Ramos (cell line): ENCODE measurements around the gene FRMD6.

ENCODE experiments used
- in situ Hi-C: fragments of 300-500 bp; cut with MboI; formaldehyde crosslinking; loops from one replicate; pipeline ENCODE4 v1.14.3; 2022; ENCODE audit warnings: low sequenced_read_pairs; ENCODE audit not compliant: unreplicated experiment

The FRMD6 gene

DNA sequence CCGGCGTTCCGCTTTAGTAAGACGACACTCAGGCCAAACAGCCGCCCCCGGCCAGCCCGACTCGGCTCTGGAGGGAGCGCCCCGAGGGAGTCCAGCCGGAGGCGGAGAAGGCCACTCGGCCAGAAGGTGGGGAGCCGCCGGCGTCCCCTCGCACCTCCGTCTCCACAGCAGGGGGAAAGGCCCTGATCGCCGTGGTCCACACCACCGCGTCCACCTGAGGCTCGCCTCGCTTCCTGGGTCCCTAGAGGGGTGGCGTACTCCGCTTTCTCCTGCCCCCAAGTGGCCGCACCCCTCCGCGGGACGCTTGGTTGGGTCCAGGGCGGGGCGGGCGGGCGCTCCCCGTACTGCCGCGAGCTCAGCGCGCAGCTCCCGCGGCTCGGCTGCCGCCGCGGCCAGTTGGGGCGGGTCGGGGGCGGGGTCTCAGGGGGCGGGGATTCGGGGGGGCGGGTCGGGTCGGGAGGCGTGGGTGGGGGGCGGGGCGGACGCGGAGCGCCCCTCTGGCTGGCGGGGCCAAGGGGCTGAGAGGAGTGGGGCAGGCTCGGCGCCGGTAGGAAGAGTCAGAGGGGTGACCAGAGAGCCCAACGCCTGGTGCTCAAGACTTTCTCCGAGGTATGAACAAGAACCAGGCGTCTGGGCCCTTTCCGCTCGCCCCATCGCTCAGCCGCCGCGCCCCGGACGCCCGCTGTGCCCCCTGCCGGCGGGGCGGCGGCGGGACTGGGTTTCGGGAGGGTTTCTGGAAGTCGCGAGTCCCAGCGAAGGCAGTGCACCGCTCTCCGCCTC is at the start of gene FRMD6:
FRMD6 (plus strand) TSS at position 523 of the 780 bp plus-strand sequence. CDS start 37,927 bp downstream, outside the sequence.
- in situ Hi-C loops: no loop called here

DNA sequence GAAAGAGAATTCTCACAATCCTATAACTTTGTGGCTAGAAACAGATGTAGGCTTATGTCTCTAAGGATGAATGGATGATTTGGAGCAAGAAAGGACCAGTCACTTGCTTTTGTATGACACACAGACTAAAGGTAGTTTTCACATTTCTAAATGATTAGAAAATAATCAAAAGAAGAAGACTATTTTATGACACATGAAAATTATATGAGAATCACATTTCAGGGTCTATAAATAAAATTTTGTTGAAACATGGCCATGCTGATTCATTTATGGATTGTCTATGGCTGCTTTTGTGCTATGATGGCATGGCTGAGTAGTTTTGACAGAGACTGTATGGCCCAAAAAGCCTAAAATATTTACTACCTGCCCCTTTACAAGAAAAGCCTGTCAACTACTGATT is 49.4 kb upstream of the FRMD6 start:
- in situ Hi-C loops: no loop called here

DNA sequence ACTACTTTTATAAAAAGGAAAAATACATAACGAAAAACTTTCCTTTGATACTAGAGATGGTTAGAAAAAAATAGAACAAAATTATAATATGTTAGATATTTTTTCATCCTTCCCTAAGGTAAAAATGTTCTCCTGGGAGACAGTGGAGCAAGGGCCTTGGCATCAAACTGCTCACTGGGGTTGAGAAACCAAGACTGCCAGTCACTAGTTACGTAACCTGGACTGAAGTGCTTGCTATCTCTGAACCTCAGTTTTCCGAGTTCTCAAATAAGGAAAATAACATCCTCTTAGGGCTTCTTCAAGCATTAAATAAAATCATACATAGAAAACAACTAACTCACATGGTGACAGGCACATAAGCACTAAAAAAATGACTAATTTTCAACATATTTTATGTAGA is 48.2 kb upstream of the FRMD6 start:
- in situ Hi-C loops: no loop called here

DNA sequence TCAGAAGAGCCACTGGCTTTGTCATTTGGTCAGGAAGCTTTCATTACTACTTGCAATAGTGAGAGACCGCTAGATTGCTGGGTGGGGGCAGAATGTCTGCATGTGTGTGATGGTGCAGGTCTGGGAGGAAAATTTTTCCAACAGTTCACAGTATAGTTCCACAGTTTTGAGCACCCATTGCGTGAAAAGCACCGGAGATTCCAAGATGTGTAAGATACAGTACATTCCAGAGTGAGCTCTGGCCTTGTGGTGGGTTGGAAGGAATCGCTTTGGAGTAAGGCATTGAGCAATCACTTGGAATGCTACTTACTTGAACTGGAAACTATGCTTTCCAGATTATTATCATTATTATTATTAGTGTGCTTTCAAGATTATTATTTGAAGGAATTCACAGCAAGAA is 47.6 kb upstream of the FRMD6 start:
- in situ Hi-C loops: no loop called here

DNA sequence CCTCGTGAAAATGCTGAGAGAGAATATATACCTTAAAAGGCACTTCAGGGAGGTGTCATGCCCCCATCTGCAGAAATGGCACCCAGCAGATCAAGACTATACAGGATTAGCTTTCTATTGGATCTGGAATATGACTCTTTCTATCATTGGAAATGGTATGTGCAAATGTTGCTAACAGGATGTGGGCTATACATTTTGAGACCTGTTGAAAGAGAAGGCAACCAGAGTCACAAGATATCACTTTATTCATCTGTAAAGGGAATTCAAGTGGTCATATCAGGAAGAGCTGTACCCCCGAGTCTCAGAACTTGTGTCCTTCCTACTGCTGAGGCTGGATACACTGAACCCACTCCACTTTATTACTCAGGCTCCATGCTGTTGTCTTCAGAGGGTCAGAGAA is 46.1 kb upstream of the FRMD6 start:
- in situ Hi-C loops: no loop called here

DNA sequence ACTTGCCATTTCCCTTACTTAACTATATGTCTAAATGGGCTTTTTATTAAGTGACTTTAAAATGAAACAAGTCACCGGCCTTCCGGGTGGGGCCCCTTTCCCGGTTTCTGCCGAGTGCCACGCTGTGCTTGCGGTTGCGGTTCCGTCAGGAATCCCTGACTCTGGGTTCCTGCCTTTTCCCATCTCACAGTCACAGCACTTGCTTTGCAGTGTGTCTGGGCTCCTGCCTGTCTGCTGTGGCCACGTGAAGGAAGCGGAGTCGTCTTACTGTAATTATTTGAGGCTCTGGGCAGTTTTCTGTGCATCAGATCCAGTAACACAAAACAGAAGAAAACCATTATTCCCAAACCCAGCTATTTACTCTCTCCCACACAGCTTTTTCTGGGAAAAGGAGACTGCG is 44.0 kb upstream of the FRMD6 start:
- in situ Hi-C loops: no loop called here

DNA sequence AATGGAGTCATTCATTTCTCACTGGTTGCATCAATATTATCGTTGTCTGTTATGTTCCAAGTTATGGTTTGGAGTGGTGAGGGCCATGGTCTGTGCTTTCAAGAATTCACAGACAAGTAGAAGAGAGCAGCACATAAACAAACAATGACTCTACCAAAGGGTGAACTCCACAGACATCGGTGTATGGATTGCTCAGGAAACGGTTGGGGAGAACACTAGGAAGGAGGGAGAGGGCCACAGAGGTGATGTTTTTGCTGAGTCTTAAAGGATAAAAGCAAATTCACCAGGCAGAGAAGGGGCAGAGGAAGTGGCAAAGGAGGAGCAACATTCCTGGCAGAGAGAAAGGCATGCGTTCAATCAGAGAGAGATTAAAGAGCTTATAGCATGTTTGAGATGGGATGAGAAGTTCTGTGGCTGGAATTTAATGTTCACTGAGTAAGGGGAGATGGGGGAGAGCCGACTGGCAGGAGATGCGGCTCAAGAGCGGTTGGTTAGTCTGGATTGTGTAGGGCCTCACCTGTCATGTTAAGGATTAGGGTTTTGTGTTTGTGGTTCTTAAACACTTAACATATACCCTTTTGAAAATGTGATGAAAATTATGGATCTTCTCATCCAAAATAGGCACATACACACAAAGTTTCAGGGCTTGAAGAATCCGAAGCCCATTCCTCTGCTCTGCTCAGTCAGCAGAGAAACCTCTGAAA is 42.3 kb upstream of the FRMD6 start:
- in situ Hi-C loops: no loop called here

DNA sequence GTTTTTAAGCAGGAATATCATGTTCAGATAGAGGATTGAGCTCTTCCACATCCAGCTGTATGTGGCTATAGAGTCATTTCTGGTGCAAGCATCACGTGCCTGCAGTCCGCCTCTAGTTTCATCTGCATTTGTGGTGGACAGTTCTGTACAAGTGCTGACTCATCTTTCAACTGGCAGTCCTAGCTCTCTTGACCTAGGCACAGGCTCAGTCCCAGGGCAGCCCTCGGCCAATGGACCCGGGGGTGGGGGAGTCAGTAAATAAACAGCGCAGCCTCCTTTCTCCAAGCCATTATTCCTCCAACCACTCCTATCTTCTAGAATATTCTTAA is 41.8 kb upstream of the FRMD6 start:
- in situ Hi-C loops: no loop called here

DNA sequence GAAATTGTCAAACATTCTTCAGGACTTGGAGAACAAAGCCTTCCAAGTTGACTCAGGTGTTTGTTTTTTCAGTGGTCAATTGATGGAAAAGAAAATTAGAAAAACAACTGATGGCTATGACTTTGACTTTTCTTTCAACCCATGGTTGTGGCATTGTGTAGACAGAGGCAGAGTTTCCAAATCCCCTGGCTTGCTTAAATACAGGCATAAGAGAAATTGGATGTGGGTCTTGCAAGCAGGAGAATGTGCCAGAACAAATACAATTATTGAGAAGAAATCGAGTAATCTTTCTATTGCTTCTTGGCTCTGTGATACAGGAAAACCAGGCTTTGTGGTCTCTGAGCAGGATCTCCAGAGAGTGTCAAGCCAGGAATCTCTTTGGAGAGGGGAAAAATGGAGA is 40.9 kb upstream of the FRMD6 start:
- in situ Hi-C loops: no loop called here

DNA sequence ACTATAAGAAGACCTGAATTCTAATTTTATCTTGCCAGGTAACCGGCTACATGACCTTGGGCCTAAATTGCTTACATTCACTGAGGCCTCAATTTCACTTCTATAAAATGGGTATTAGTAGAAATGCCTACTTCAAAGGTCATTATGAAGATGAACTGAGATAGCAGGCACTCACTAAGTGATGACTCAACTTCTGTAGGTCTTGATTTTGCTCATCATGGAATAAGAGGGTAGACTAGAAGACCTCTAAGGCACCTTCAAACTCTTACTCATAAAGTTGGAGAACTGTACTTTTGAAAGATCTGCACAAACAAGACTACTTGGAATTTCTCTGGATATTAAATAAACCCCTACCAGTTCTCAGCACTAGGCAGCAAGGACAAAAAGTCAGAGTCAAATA is 39.3 kb upstream of the FRMD6 start:
- in situ Hi-C loops: no loop called here

DNA sequence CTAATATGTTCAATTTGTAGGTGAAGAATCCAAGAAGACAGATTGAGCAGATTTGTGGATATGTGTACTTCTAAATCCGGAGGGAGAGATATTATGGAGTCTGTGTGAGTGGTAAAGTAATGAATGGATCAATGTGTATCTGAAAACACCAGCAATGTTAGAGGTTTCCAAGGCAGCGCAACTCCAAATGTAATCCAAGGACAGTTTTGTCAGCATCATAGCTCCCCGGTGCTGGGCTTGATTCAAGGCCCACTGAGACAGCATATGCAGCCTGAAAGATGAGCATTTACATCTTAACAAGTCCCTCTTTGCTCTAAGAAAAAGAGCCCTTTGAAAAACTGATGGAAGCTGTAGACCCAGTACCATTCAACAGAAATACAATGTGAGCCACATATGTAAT is 38.3 kb upstream of the FRMD6 start:
- in situ Hi-C loops: no loop called here

DNA sequence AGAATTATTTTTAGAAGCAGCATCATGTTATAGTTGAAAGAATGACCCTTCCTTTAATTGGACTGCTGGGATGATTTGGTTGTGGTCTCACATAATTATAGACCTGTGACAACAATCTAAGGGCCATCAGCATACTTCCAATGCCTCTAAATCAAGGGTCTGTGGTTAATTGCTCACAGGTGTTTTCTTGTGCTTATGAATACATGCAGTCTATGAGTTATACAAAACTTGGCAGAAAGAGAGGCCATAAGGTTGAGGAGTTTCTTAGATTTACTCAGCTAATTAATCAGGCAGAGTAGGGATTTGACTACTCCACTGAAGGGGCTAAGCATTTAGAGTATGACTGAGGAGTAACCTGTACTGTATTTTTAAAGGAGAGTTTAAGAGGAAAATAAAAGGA is 37.0 kb upstream of the FRMD6 start:
- in situ Hi-C loops: no loop called here

DNA sequence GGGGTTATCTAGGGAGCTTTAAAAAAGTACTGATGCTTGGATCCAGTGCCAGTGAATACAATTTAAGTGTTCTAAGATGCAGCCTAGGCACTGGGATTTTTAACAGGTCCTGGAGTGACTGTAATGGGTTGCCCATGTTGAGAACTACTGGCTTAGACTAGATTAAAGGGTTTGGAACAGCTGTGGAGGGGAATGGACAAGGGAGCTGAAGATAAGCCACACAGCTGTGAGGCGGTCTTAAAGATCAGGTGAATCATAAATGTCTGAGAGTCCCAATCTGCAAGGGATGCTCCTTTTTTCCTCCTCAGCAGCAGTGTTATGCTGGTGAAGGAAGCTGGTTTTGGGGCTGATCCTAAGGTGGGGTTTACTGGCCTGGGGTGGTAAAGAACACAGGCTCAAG is 35.5 kb upstream of the FRMD6 start:
- in situ Hi-C loops: no loop called here

DNA sequence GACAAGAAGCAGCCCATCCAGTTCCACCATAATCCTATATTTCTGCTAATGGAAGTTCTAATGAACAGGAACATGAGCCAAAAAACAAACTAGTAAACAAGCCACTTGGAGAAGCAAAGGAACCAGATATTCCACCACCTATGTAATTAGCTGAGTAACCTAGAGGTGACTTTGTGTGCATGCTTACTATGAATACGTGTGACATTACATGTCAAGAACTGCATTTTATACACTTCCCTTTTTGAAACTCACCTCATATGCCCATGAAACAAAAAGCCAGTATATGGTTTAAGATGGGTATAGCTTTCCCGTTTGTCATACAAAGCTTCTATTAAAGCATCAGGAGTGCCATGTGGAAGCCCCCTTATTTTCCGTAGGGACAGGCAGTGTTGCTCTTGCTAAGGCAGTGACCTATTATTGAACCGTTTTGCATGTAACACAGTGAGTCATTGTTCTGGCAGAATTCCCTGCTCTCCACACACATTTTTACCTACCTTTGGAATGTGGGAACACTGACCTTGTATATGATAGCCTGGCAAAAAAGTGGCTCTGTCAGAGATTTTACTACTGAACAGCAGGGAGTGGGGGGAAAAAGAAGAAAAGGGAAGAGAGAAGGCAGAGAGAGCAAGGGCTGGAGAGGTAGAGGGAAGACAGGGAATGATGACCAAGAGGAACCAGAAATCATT is 34.8 kb upstream of the FRMD6 start:
- in situ Hi-C loops: no loop called here

DNA sequence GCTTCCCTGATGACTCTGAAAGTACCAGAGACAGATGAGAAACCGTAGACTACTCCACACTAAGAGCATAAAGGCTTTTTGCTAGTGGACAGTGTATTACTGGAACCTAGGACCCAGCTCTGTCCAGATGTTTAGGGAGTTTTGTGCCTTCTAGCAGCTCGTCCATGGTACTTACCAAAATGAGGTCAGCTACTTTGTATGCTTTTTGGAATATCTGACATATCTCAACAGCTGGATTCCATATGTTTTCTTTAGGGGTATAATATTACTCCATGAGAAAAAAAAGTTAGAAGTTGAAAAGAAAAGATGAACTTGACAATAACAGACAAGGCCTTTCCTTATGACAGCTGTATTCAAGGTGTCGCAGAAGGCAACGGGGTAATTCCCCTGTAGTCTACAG is 32.1 kb upstream of the FRMD6 start:
- in situ Hi-C loops: no loop called here

DNA sequence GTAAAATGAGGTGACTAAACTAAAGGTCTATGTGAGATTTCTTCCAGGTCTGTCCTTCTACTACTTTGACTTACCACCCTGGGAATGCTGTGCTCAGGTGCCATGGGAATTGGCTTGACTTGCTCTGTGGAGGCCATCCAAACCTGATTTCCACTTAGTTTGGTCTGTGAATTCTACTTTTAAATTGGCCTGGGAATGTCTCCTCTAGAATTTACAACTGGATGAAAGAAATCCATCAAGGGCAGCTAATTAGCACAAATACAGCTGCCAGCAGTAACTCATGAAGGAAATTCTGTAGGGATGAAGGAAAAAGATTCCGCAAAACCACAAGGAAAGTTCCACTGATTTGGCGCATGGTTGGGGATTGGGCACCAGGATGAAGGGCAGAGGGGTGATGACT is 31.7 kb upstream of the FRMD6 start:
- in situ Hi-C loops: no loop called here

DNA sequence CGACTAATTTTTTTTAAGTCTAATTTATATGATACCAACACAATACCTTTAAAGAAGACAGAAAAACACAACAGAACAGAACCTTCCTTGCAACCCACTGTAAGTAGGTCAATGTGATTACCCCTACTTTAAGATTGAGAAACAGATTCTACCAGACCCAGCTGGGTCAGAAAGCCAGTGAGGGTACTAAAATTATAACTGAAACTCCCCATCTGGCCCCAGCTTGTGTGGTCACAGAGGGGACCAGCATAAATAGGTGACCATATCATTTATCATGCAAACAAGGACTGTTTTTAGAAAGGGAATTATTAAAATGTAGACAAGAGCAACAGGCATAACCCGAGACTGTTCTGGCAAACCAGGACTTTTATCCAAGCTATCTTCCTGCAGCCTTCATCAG is 30.1 kb upstream of the FRMD6 start:
- in situ Hi-C loops: no loop called here

DNA sequence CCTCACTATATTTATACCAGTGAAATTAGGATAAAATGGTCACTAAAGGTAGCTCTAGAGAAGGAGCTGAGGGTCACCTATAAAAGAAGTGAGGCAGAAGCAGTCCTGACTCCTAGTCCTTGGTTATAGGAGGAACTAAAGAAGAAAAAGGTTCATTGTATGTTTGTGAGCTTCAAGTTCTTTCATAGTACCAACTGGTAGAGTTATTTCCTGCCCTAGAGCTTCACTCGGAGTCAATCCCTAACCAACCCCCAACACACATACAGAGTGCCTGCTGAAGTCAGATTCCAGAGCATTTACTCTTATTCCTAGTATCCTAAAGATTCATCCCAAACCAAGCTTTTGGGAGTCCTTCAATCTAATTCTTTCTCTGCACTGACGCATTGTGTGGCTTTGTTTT is 29.3 kb upstream of the FRMD6 start:
- in situ Hi-C loops: no loop called here

DNA sequence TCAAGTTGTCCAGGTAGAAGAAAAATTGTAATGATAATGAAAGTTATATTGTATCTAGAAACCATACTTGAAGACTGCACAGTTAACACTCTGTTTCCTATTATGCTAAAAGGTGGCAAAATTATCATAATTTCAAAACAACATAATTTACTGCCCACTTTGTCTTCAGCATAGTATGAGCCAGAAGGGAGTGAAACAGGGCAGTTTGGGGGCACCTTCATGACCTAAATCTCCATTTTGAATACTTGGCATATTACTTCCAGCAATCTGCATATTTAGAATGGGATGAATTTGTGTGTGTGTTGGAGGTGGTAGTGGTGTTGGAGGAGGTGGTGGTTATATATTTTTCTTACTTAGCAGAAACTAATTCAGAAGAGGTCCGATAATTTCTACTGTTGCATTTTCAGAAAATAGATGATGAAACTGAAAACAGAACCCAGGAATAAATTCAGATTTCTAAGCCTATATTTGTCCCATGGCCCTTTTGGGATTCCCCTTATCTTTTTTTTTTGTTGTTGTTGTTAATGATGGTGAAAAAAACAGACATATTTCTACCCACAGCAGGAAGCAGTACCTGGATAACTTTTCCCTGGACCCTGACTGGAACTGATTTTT is 26.6 kb upstream of the FRMD6 start:
- in situ Hi-C loops: no loop called here

DNA sequence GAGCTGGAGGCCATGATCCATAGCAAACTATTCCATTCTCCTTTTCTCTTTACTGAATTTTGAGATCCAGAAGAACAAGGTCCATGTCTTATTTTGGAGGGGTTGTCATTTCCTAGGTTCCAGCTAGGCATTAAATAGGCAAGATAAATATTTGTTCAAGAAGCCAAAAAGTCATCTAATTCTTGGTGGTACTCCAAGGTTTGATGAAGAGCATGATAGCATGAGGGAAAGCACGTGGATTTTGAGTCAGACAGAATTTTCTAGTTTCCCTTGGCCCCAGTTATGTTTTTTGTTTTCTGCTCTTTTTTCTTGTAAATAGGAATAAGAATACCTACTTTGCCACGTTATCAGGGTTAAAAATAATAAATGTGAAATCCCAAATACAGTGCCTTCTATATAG is 25.5 kb upstream of the FRMD6 start:
- in situ Hi-C loops: no loop called here

DNA sequence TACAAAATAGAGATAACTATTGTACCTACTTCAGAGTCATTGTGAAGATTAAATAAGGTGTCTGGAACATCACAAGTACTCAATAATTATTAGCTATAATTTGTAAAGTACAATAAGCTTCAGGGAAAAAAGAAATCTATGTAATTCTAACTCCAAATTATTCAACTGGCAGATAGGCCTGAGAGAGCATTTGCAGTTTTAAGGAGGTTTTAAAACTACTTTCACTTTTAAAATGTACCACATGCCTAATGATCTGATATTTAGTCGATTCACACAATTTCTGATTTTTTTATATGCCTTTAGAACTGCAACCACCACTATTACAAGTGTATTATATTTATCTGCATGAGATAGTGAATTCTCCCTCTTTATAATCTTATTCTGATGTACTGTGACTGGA is 24.9 kb upstream of the FRMD6 start:
- in situ Hi-C loops: no loop called here
